ENCODE measurements around the gene MRPS25.
A peak's percentile ranks its signal among the peaks of the same experiment; 100 is the strongest.

MRPS25 gene

GRCh38 chr3:15064835-15065549, at the start of gene MRPS25:
TSS of gene MRPS25 (minus strand) at chr3:15065315. CDS start at chr3:15065194, 121 bp downstream.
- DNase-seq (ENCODE audit: low read depth), result peak; percentile 92

GRCh38 chr3:15113884-15114283, 48.8 kb upstream of the MRPS25 start:
- no peak for DNase-seq (ENCODE audit: low read depth)

GRCh38 chr3:15113471-15113870, 48.4 kb upstream of the MRPS25 start:
- no peak for DNase-seq (ENCODE audit: low read depth)

GRCh38 chr3:15112011-15112410, 46.9 kb upstream of the MRPS25 start:
- DNase-seq (ENCODE audit: low read depth), result no peak

GRCh38 chr3:15110206-15110605, 45.1 kb upstream of the MRPS25 start:
- peak; percentile 33 for DNase-seq (ENCODE audit: low read depth)

GRCh38 chr3:15108869-15109268, 43.8 kb upstream of the MRPS25 start:
- no peak for DNase-seq (ENCODE audit: low read depth)

- peak; percentile 74 for DNase-seq (ENCODE audit: low read depth)
Observed at GRCh38 chr3:15108082-15108545, 43.0 kb upstream of the MRPS25 start.

GRCh38 chr3:15107075-15107947, 42.2 kb upstream of the MRPS25 start:
- no peak for DNase-seq (ENCODE audit: low read depth)

GRCh38 chr3:15102836-15103235, 37.7 kb upstream of the MRPS25 start:
- DNase-seq (ENCODE audit: low read depth), result peak; percentile 19

GRCh38 chr3:15102256-15102655, 37.1 kb upstream of the MRPS25 start:
- no peak for DNase-seq (ENCODE audit: low read depth)

- no peak for DNase-seq (ENCODE audit: low read depth)
Observed at GRCh38 chr3:15099364-15100098, 34.4 kb upstream of the MRPS25 start.

- peak; percentile 94 for DNase-seq (ENCODE audit: low read depth)
Observed at GRCh38 chr3:15098503-15099363, 33.6 kb upstream of the MRPS25 start, which contains the start of gene RBSN. TSS of gene RBSN (minus strand) at chr3:15099148. CDS start at chr3:15096120, 3,028 bp downstream.

- DNase-seq (ENCODE audit: low read depth), result peak; percentile 32
Observed at GRCh38 chr3:15097891-15098290, 32.8 kb upstream of the MRPS25 start.

- DNase-seq (ENCODE audit: low read depth), result no peak
Observed at GRCh38 chr3:15096046-15096445, 30.9 kb upstream of the MRPS25 start.

GRCh38 chr3:15094187-15094875, 29.2 kb upstream of the MRPS25 start:
- no peak for DNase-seq (ENCODE audit: low read depth)

- DNase-seq (ENCODE audit: low read depth), result no peak
Observed at GRCh38 chr3:15092686-15093085, 27.6 kb upstream of the MRPS25 start.

- DNase-seq (ENCODE audit: low read depth), result no peak
Observed at GRCh38 chr3:15091575-15091974, 26.5 kb upstream of the MRPS25 start.

- no peak for DNase-seq (ENCODE audit: low read depth)
Observed at GRCh38 chr3:15089201-15089600, 24.1 kb upstream of the MRPS25 start.

GRCh38 chr3:15086699-15087098, 21.6 kb upstream of the MRPS25 start:
- no peak for DNase-seq (ENCODE audit: low read depth)

GRCh38 chr3:15086263-15086662, 21.1 kb upstream of the MRPS25 start:
- no peak for DNase-seq (ENCODE audit: low read depth)

GRCh38 chr3:15083252-15083651, 18.1 kb upstream of the MRPS25 start:
- DNase-seq (ENCODE audit: low read depth), result no peak

Measured in EH (cell line).